Lung (tissue), 12 donors: Measurements from ENCODE around the gene CPAMD8. TPM values are rescaled to one million over a fixed set of nuclear protein-coding genes. Genes with fewer than 3 reads are reported as not detected.
"Not testable (repeated sequence)": the region's sequence is repeated elsewhere in the genome, so short reads cannot be mapped to it uniquely, and the experiment has no call there.

ENCODE experiments used
- ATAC-seq: fragments of 200-7000 bp; cut with Tn5 transposase; one replicate; pipeline ENCODE4 v1.9.1; 2020; ENCODE audit warnings: moderate number of reproducible peaks; ENCODE audit not compliant: insufficient read depth, low FRiP score
- DNase-seq, 3 donors: peaks; one replicate each; pipeline ENCODE4 v3.0.0-alpha.2; 2013 to 2017
- H3K27ac ChIP-seq, 2 donors: one replicate each; pipeline ENCODE4 v1.5.1; 2013; ENCODE audit warnings: mild to moderate bottlenecking in 2 of 2, moderate library complexity in 2 of 2, control low read depth in 1 of 2, inconsistent platforms in 1 of 2, low read depth in 1 of 2, low read length in 1 of 2
- H3K27me3 ChIP-seq, 3 donors: one replicate each; pipeline ENCODE4 v1.5.1; 2013; ENCODE audit warnings: low read length in 2 of 3; ENCODE audit not compliant: control insufficient read depth in 3 of 3, insufficient read depth in 3 of 3
- H3K36me3 ChIP-seq, 4 donors: one replicate each; pipeline ENCODE4 v1.5.1; 2013; ENCODE audit warnings: low read length in 4 of 4, mild to moderate bottlenecking in 1 of 4, moderate library complexity in 1 of 4; ENCODE audit not compliant: control insufficient read depth in 4 of 4, insufficient read depth in 4 of 4
- H3K4me1 ChIP-seq, 5 donors: one replicate each; pipeline ENCODE4 v1.5.1; 2013; ENCODE audit warnings: low read length in 5 of 5, mild to moderate bottlenecking in 2 of 5, moderate library complexity in 1 of 5; ENCODE audit not compliant: control insufficient read depth in 5 of 5, insufficient read depth in 5 of 5
- H3K4me3 ChIP-seq: one replicate; pipeline ENCODE4 v1.5.1; 2013; ENCODE audit warnings: mild to moderate bottlenecking, control low read depth, moderate library complexity
- H3K9ac ChIP-seq, 2 donors: one replicate each; pipeline ENCODE4 v1.5.1; 2013; ENCODE audit warnings: low read length in 2 of 2, control low read depth in 1 of 2; ENCODE audit not compliant: insufficient read depth in 1 of 2
- H3K9me3 ChIP-seq, 4 donors: one replicate each; pipeline ENCODE4 v1.5.1; 2013; ENCODE audit warnings: low read length in 3 of 4, mild to moderate bottlenecking in 1 of 4, moderate library complexity in 1 of 4; ENCODE audit not compliant: control insufficient read depth in 4 of 4, insufficient read depth in 3 of 4
- CTCF ChIP-seq: IDR thresholded peaks from 2 replicates; pipeline ENCODE4 v1.5.1; 2012; ENCODE audit warnings: mild to moderate bottlenecking; ENCODE audit errors: control extremely low read depth, extremely low read depth
- WGBS, 2 donors: extraction: QIAGEN DNeasy Blood & Tissue Kit; methylation state at CpG; one replicate each; pipeline ENCODE4 v1.1.7; 2013; 5-methylcytosine and 5-hydroxymethylcytosine counted together
- polyA plus RNA-seq, 2 donors: library from polyadenylated mRNA; stranded (reverse); fragments of 200-250 nt; gene quantifications; one replicate each; pipeline ENCODE4 v1.2.1, GENCODE V29; 2013
- total RNA-seq, 2 donors: library from RNA; depleted of rRNA in 1 of 2; stranded (reverse); fragments of >200 nt in 1 of 2; gene quantifications; one replicate each; pipeline ENCODE4 v1.2.1, GENCODE V29; 2014 to 2021
- donor health status: control.
- donor health status: control.
- donor health status: Bipolar disorder and iron deficiency.
- donor health status: healthy.
- donor health status: DM: yes; HTN: yes; CAD: no.

The CPAMD8 gene
- total and polyA plus RNA-seq, 4 donors, result 9.6 to 143 (median 31.4) TPM

GRCh38 chr19:16958277-16958676 lies 68.3 kb downstream of the CPAMD8 start:
- not testable (repeated sequence) for H3K27ac ChIP-seq, H3K4me1 ChIP-seq, H3K4me3 ChIP-seq, ATAC-seq, H3K9ac ChIP-seq, DNase-seq, H3K9me3 ChIP-seq, H3K36me3 ChIP-seq, H3K27me3 ChIP-seq

GRCh38 chr19:16957855-16958254 lies 68.8 kb downstream of the CPAMD8 start:
- Histone ChIP-seq H3K27ac (no peak overlapping the region), H3K4me3 (no peak overlapping the region), H3K9me3 (no peaks in the 10 kb centered on the region), H3K27me3 (no peaks in the 10 kb centered on the region), H3K4me1 (peaks cover 0 to 5% (median 0%) of the 10 kb centered on the region in 5 donors), H3K9ac (no peak overlapping the region), H3K36me3 (peaks cover 0 to 6% (median 2%) of the 10 kb centered on the region in 4 donors)
- TF ChIP-seq CTCF, result no peak
- DNase-seq (no peak), ATAC-seq (no peak)
- 80 to 87% methylated on average over 4 of the region's 4 CpGs for WGBS, 2 donors

- Histone ChIP-seq H3K4me3 (no peak overlapping the region), H3K9me3 (no peaks in the 10 kb centered on the region), H3K27ac (no peak overlapping the region), H3K27me3 (no peaks in the 10 kb centered on the region), H3K36me3 (peaks cover 0 to 6% (median 2%) of the 10 kb centered on the region in 4 donors), H3K4me1 (peaks cover 0 to 5% (median 0%) of the 10 kb centered on the region in 5 donors), H3K9ac (no peak overlapping the region)
- TF ChIP-seq CTCF, result no peak
- ATAC-seq, result no peak
- WGBS, 2 donors, result 21 to 34% methylated on average over 9 of the region's 9 CpGs
- DNase-seq, result peak; percentile 25 to 55 (median 35)
These were observed 69.4 kb downstream of the CPAMD8 start for GRCh38 chr19:16957151-16957701.

GRCh38 chr19:16955161-16955560 lies 71.4 kb downstream of the CPAMD8 start:
- peaks cover 0 to 6% (median 5%) of the 10 kb centered on the region in 4 donors for H3K36me3 ChIP-seq
- H3K4me1 ChIP-seq, result peaks cover 0 to 5% (median 0%) of the 10 kb centered on the region in 5 donors
- WGBS, 2 donors, result 64 to 83% methylated on average over 4 of the region's 4 CpGs
- DNase-seq (no peak), ATAC-seq (no peak)
- no peak overlapping the region for H3K4me3 ChIP-seq
- no peaks in the 10 kb centered on the region for H3K9me3 ChIP-seq
- no peak overlapping the region for H3K9ac ChIP-seq
- H3K27me3 ChIP-seq, result no peaks in the 10 kb centered on the region
- H3K27ac ChIP-seq, result no peak overlapping the region
- no peak for TF ChIP-seq CTCF
